NK-92 (cell line): ENCODE data around the gene CORO7.

Source experiments
- DNase-seq: peaks from one replicate; lab custom pipeline; 2025; ENCODE audit not compliant: unreplicated experiment; lab: John Stamatoyannopoulos, UW

CORO7 gene

DNA sequence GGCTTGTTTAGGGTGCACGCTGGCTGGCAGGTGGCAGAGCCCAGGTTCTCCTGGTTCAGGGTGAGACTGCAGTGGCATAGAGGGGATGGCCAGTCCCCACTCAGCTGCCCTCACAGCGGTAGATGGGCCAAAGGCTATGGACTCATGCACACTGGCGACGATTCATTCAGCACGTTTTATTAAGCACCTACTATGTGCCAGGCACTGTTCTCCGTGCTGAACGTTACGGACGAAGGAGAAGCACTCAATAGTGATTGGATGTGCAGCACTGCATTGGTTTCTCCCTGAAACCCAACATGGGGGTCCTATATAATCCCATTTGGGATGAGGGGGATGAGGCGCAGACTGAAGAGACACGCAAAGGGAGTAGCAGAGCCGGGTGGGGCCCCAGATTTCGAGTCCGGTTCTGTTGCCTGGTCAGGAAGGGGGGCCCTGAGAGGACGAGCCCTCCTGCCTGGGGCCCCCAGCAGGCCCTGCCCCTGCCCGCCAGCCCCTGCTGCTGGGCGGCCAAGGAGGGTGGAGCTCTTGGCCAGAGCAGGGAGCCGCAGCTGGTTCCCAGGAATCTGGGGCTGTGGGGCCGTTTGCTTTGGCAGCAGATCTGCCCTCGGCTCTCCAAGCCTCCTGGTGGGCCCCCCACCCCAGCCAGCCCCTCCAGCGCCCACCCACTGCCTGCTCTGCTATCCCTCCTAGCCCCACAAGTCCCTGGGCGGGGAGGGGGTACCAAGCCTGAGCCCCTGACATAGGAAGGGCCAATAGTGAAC is 91.7 kb downstream of the CORO7 start:
- DNase-seq = no peak

DNA sequence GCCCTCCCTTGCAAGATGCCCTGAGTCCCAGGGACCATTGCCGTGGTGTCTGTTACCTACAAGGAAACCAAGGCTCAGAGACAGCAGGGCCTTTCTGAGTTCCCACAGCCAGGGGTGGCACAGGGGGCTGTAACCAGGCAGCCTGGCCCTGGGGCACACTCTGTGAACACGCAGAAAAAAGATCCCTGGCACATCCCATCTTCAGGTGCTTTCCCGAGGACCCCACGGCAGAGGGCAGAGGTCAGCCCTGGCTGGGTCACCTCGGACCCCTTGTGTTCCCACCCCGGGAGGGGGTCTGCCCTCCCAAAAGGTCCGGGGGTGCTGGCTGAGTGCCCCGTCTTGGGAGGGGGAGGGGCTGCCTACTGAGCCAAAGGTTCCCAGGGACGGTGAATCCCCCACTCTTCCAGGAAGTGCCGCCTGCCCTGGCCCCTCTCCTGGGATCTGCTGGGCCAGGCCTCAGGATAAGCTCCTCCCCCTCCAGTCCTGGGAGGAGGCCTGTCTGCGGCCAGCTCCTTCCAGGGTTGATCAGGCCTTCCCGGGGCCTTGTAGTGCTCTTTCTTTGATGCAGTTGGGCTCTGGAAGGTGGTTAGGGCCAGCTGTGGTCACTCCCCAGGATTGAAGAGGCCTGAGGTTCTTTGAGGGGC is 92.4 kb downstream of the CORO7 start:
- DNase-seq = no peak

DNA sequence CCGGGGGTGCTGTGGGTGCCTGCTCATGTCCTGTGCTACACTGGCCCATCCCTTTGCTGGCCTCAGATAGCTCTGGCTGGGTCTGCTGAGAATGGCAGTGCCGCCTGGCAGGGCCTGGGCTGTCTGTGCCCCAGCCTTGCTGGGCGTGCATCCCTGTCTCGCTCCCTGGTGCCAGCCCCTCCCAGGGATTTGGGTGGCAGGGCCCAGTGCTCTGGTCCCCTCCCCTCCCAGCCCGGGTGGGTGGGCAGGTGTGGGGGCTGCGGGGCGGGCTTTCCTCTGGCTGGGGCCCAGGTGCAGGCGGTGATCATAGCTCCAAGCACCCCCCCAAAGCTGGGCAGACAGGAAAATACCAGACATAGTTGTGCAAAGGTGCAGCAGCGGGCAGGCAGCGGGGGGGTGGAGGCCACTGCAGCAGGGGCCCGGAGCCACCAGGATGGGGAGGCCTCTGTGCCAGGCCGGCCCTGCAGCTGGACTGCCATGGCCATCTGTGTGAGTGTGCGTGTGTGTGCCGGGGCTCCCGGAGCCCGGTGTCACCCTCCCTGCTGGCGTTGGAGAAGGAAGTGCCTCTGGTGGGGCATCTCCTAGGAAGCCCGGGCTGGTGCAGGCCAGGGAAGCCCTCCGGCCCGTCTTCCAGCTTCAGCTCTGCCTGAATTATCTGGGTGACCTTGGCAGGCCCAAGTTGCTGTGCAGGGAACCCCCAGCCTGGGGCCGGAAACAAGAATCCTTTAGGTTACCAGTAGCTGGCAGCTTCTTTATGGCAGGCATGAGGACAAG is 93.1 kb downstream of the CORO7 start:
- DNase-seq = no peak

GRCh38 chr16:4322121-4323052 is 94.0 kb downstream of the CORO7 start:
- DNase-seq = no peak

- no peak for DNase-seq
These were observed 94.9 kb downstream of the CORO7 start for GRCh38 chr16:4321286-4322120.

- no peak for DNase-seq
These were observed 95.7 kb downstream of the CORO7 start for GRCh38 chr16:4320571-4321137.

GRCh38 chr16:4319454-4320421 is 96.7 kb downstream of the CORO7 start:
- no peak for DNase-seq

DNA sequence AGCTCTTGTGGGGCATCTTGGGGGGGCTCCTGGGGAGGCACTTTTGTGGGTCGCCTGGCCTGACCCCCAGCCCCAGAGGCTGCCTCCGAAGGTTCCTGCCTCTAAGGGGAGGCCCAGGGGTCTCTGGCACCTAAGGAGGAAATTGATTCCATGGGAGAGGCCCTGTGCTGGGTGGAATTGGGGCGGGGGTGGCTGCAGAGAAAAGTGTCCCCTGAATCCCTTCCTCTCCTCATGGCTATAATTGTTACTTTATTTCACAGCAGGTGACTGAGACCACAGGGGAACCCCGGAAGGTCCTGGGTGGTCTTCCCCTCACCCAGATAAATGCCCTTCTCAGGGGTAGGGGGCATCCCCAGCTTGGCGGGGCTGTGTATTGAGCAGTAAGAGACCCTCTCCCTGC is 97.4 kb downstream of the CORO7 start:
- DNase-seq = no peak

GRCh38 chr16:4318451-4318910 is 97.9 kb downstream of the CORO7 start:
- no peak for DNase-seq

DNA sequence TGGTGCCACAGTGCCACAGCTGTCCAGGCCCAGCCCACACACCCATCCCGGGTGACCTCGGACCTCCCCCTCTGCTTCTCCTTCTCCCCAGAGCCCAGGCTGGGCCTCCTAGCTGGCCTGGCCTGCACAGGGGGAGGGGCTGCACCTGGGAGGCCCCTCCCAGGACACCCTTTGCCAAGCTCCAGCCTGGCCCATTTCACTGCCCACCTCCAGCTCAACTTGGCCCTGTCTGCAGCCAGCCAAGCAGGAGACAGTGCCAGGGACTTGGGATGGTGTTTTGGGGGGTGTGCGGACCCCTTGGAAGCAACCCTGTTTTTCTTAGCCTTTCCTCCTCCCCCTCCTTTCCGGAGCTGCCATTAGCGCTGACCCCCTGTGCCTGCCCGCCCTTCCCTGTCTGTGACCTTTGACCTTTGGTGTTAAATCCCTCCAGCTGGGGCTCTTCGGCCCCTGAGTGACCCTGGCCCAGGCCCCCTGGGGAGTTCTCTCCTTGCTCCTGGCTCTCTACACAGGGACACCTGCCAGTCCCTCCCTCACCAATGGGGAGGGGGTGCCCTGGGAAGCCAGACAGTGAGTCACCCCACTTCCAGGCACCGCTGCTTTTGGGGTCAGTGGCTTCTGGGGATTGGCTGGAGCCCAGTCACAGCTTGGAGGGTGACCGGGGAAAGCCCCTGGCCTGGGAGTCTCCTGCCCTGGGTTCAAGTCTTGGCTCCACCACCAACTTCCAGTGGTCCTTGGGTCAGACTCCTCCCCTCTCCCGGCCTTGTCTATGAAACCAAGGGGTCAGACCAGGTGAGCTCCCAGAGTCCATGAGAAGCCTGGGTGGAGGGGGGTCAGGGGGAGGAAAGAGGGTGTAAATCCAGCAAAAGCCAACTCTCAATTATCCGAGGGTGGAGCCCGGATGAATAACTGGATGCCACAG is 98.6 kb downstream of the CORO7 start:
- no peak for DNase-seq

DNA sequence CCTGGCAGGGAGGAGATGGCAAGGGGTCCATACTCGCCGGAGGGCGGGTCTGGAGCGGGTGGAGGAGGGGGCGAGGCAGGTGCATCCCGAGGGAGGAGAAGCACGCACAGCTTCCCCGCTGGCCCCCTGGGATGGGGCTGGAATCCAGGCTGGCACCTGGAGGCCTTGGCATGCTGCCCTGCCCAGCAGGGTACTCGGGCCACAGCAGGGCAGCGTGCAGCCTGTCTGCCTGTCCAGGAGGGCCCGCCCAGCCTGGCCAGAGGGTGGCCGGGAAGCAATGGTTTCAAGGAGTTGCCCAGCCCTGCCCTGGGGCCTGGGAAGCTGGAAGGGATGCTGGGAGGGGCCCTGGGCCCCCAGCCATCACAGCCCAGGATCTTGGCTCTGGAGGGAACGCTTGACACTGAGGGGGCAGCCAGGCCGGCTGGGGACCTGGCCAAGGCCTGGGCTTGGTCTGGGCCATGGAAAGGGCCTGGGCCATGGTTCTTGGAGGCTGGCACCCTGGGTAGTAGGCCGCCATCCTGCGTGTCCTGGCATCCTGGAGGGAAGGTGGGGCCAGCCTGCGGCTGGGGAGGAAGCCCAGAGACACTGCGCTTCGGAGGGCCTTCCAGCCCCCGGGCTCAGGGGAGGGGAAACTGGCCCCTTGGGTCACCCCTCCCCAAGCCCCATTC is 99.4 kb downstream of the CORO7 start:
- DNase-seq = no peak

DNA sequence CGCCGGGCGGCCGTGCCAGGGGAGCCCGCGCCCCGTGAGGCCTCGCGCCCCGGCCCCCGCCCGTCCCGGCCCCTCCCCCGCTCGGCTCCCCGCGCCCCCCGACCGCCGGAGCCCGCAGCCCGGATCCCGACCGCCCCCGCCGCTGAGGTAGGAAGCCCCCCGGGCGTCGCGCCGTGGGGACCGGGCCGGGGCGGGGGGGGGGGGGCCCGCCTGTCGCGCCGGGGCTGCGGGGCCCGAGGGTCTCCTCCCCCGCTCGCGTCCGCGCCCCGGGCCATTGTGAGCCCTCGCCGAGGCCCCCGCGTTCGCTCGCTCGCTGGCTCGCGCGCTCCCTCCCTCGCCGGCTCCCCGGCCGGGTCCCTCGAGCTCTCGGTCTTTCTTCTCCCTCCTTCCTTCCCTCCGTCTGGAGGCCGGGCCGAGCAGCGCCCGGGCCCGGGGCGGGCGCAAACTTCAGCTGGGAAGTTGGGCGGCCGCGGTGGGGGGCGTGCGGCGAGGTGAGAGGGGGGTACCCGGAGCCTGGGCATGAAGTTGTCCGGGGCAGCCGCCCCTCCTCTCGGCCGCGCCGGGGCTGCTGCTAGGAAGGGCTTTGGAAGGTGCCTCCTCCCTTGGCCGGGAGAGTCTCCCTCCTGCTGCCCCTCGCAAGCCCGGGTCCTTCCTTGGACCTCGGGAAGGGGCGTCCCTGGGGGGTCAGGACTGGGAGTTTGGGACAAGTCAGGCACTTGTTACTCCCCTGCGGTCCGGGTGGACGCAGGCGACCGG is 100.1 kb downstream of the CORO7 start:
- no peak for DNase-seq

DNA sequence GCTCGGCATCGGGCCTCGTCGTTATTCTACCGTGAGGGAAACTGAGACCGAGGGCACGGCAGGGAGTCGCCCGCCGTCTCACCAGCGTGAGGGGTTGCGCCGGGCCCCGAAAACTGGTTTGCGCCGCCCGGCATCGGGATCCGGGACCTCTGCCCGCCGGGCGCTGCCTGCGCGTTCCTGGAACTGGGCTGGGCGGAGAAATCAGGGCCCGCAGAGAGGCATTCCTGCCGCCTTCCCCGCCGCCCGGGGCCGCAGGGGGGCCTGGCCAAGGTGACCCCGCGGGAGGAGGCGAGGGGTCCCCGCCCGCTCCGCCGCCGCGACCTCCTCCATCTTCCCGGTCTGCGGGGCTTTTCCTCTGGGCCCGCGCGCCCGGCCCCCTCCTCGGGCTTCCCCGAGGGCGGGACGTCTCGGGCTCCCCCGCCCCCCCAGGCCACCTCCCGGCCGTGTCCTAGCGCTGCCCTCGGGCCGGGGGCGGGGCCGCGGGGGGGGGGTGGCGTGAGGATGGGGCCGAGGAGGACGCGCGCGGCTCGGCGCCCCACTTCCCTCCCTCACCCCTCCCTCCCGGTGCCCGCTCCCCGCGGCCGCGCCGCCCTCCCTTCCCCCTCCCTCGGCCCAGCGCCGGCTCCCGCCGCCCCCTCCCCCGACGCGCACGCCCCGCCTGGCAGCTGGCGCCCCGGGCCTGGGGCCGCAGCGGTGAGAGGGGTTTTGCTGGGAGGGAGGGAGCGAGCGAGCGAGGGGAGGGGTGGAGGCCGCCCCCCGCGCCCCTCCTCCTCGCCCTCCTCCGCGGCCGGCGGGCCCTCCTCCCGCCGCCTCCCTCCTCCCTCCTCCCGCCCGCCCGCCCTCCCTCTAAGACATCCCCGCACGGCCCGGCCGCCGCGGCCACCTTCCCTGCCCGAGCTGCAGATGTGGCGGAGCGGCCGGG is 100.9 kb downstream of the CORO7 start, which contains the start of gene GLIS2:
Gene GLIS2, plus strand, starts transcription at position 882 of the 922 bp plus-strand sequence. CDS start 16,214 bp downstream, outside the sequence.
- no peak for DNase-seq

DNA sequence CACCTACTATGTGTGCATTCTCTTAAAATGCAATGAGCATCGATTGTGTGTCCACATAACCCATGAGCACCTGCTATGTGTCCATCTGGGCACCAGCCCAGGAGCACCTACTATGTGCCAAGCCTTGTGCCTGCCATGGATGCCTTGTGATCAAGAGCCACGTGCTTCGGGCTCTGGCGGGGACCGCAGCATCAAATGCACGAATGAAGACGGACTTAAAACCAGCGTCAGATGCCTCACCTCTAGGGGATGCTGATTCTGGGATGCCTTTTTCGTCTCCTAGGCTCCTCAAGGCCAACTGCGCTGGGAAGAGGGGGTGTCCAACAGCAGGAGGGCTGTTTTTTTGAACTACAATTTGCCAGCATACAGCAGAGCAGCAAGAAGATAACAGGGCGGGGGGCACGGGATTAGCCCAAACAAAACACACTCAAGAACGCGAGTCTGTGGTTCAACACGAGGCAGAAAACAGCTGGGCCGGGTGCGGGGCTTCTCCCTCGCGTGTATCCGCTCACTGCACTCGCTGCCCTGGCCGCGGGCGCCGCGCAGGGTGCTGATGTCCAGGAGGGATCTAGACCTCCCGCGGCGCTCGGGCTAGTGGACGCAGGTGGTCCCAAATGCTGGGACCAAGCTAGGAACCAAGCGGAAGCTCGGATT is 101.7 kb downstream of the CORO7 start:
- DNase-seq = no peak
